DND-41 (cell line): Measurements from ENCODE around the gene PAPPA.

Experiments
- EZH2 ChIP-seq: IDR thresholded peaks from 3 replicates; pipeline ENCODE4 v1.6.1; 2012; ENCODE audit warnings: borderline replicate concordance, low read depth, mild to moderate bottlenecking, moderate library complexity, low read length, inconsistent platforms; ENCODE audit not compliant: severe bottlenecking
- TF ChIP-seq, protein P1 (sequence below): IDR thresholded peaks from 2 replicates; pipeline ENCODE4 v1.5.1; 2012; ENCODE audit warnings: borderline replicate concordance, low read length, moderate library complexity, mild to moderate bottlenecking; ENCODE audit not compliant: poor library complexity, severe bottlenecking; ENCODE audit errors: extremely low read depth

GRCh38 chr9:116137581-116137980 lies 16.0 kb upstream of the PAPPA start:
- TF ChIP-seq EZH2 = no peak
- TF ChIP-seq, protein P1, sequence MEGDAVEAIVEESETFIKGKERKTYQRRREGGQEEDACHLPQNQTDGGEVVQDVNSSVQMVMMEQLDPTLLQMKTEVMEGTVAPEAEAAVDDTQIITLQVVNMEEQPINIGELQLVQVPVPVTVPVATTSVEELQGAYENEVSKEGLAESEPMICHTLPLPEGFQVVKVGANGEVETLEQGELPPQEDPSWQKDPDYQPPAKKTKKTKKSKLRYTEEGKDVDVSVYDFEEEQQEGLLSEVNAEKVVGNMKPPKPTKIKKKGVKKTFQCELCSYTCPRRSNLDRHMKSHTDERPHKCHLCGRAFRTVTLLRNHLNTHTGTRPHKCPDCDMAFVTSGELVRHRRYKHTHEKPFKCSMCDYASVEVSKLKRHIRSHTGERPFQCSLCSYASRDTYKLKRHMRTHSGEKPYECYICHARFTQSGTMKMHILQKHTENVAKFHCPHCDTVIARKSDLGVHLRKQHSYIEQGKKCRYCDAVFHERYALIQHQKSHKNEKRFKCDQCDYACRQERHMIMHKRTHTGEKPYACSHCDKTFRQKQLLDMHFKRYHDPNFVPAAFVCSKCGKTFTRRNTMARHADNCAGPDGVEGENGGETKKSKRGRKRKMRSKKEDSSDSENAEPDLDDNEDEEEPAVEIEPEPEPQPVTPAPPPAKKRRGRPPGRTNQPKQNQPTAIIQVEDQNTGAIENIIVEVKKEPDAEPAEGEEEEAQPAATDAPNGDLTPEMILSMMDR = no peak
